ENCODE data around the gene KRTAP9-7.

- TF ChIP-seq CEBPB (IDR thresholded peaks at IDR 0.05): no peak
- no peak for TF ChIP-seq TAF1 (IDR thresholded peaks at IDR 0.05; ENCODE audit: low read depth)
- TF ChIP-seq, protein P1, sequence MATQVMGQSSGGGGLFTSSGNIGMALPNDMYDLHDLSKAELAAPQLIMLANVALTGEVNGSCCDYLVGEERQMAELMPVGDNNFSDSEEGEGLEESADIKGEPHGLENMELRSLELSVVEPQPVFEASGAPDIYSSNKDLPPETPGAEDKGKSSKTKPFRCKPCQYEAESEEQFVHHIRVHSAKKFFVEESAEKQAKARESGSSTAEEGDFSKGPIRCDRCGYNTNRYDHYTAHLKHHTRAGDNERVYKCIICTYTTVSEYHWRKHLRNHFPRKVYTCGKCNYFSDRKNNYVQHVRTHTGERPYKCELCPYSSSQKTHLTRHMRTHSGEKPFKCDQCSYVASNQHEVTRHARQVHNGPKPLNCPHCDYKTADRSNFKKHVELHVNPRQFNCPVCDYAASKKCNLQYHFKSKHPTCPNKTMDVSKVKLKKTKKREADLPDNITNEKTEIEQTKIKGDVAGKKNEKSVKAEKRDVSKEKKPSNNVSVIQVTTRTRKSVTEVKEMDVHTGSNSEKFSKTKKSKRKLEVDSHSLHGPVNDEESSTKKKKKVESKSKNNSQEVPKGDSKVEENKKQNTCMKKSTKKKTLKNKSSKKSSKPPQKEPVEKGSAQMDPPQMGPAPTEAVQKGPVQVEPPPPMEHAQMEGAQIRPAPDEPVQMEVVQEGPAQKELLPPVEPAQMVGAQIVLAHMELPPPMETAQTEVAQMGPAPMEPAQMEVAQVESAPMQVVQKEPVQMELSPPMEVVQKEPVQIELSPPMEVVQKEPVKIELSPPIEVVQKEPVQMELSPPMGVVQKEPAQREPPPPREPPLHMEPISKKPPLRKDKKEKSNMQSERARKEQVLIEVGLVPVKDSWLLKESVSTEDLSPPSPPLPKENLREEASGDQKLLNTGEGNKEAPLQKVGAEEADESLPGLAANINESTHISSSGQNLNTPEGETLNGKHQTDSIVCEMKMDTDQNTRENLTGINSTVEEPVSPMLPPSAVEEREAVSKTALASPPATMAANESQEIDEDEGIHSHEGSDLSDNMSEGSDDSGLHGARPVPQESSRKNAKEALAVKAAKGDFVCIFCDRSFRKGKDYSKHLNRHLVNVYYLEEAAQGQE (IDR thresholded peaks at IDR 0.05; ENCODE audit: low read depth): no peak
- TF ChIP-seq CREB1 (IDR thresholded peaks at IDR 0.05; ENCODE audit: low read depth): no peak
- TF ChIP-seq TCF12 (IDR thresholded peaks at IDR 0.05; ENCODE audit: low read depth): no peak
- no peak for TF ChIP-seq RAD21 (IDR thresholded peaks at IDR 0.05; ENCODE audit: low read depth)
Observed at GRCh38 chr17:41302981-41303380, 27.5 kb downstream of the KRTAP9-7 start.

Measured in Ishikawa (cell line).